Measurements from ENCODE around the gene SAMD11.

- no peak for TF ChIP-seq CTCF (IDR thresholded peaks at IDR 0.05)
- TF ChIP-seq POLR2A (IDR thresholded peaks at IDR 0.05): no peak
Observed at GRCh38 chr1:963301-963651, 39.6 kb downstream of the SAMD11 start.
